Left cardiac atrium (tissue), 4 donors: ENCODE data around the gene DRD2. TPM values are rescaled to one million over a fixed set of nuclear protein-coding genes. Genes with fewer than 3 reads are reported as not detected.

Experiments
- ATAC-seq, 2 donors: fragments of 200-7000 bp; cut with Tn5 transposase; one replicate each; pipeline ENCODE4 v1.9.1; 2020; ENCODE audit warnings: mild to moderate bottlenecking in 2 of 2, moderate library complexity in 2 of 2
- DNase-seq: peaks from one replicate; pipeline ENCODE4 v3.0.0-alpha.2; 2020
- intact Hi-C, 2 donors: fragments of 100-400 bp; cut with DNase I; formaldehyde crosslinking; loops; one replicate each; pipeline versions ENCODE4 v1.14.1 to v1.15.1; 2022 to 2023
- microRNA-seq, 2 donors: library from miRNA; unstranded; fragments of <30 nt; microRNA quantifications; one replicate each; pipeline ENCODE4 v1.2.0, GENCODE V29; 2020
- total RNA-seq, 2 donors: library from RNA; stranded (reverse); fragmentation: NEBNext Ultra II Directional; extraction: Animal tissue kit (Norgen Biotek cat#: 25700); gene quantifications; one replicate each; pipeline ENCODE4 v1.2.1, GENCODE V29; 2021
- donor health status: DM: no; HTN: yes; CAD: no.
- donor health status: DM: no; HTN: yes; CAD: no; lungs with severe emphysema.
- donor health status: DM: yes; HTN: yes; CAD: no.
- donor health status: Dilated cardiomyopathy.

The DRD2 gene
- total RNA-seq, 2 donors from 2014 or later, result 0.37 TPM; not detected in 1

GRCh38 chr11:113385749-113386148, 89.4 kb downstream of the DRD2 start:
- intact Hi-C loops, result no loop called here
- no peak for ATAC-seq

GRCh38 chr11:113384551-113384950, 90.6 kb downstream of the DRD2 start:
- ATAC-seq (no peak), DNase-seq (no peak)
- intact Hi-C loops, result no loop called here

More at GRCh38 chr11:113385749-113386148, 89.4 kb downstream of the DRD2 start:
- no peak for DNase-seq

- DNase-seq, result no peak
- intact Hi-C loops, result no loop called here
- no peak for ATAC-seq
Observed at GRCh38 chr11:113382121-113382520, 93.1 kb downstream of the DRD2 start.

- no peak for DNase-seq
- intact Hi-C loops, result no loop called here
- no peak for ATAC-seq
Observed at GRCh38 chr11:113378692-113379091, 96.5 kb downstream of the DRD2 start.

DNA sequence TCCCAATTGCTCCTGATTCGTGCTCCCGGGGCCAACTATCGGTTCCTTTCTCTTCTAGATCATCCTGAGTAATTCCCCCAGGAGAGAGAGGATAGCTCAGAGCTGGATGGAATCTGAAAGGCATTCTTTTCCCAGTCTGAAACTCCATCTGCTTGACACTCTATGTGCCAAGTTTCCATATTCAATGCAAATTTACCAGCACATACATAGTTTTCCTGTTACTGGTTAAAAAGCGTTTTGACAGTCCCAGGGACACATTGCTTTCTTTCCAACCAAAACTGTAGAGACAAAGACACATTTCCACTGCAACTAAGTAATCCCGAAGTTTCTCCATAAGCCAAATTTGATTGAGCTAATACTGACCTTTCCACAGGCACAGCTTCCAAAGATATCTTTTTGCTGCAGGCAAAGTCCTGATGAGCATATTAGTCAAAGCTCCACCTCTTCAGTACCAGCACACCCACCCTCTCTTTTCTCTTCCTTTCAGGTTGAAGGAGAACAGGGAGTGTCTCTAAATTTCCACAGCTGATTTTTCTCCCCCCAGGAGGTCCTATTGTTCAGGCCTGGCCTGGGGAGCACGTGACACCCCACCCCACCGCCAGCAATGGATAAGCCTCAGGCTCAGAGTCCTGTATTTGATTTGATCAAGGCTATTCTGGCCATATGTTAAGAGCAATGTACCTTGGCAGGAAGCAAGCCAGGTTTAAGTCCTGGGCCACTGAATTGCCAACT, 97.4 kb downstream of the DRD2 start:
- ATAC-seq (no peak), DNase-seq (no peak)
- intact Hi-C loops, result no loop called here

DNA sequence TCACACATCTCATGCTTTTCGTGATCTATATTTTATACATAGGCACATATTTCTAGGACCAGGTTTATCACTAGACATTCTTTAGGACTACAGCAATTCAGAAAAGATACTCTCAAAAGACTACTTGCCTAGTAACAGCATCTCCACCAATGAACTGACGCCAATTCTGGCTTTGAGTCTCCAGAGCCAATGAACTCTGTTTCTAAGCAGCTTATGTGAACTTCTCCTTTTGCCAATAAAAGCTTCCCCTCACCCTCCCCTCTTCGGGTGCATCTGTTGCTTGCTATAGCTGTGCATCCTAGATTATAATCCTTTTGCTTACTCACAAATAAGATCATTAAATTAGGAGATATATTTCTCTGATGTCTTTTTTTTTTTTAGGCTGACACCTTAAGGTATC, 99.0 kb downstream of the DRD2 start:
- intact Hi-C loops, result no loop called here
- ATAC-seq (no peak), DNase-seq (no peak)

GRCh38 chr11:113375402-113375801, 99.8 kb downstream of the DRD2 start:
- DNase-seq, result no peak
- intact Hi-C loops, result no loop called here
- ATAC-seq, result no peak

DNA sequence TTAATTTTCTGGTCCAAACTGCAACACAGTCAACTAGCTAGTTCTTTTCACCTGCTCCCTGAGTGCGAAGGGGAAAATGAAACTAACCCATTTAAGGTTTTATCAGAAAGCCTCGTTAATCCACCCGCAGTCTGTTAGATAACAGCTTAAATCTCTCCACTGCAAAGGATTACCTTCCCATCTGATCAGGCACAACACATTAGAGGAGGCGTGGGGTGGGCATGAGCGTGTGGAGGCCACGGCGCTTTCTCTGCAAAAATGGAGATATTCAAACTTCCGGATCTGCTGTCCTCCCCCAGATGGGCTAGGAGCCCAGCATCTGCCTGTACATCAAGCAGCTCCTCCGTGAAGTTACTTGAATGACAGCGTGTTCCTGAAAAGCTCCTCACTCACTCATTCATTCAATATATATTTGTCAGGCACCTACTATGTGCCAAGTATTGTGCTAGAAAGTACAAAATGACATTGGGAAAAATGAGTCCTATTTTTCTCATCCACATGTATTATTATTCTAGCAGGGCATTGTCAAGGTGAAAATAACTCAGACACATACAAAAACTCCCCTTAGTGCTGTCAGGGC, 101.1 kb downstream of the DRD2 start:
- intact Hi-C loops, result no loop called here
- ATAC-seq (peak in 1 of 2 donors; percentile 63), DNase-seq (no peak)

DNA sequence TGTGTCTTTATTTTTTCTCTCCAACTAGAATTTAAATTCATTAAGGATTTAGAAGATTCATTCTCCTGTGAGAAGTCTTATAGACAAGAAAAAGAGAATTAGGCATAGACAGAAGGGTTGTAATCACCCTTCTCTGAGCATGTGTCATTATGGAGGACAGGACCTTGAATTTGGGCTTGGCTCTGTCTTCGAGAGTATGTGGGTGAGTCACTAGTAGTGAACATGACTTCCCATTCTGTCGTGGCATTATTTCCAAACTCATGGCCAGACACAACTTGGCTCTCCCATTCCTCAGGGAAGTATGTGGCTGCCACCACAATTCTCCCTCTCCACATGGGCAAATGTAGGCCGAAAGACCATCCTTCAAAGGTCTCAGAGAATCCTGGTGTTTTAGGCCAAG, 101.9 kb downstream of the DRD2 start:
- DNase-seq (no peak), ATAC-seq (peak in 1 of 2 donors; percentile 62)
- intact Hi-C loops, result no loop called here

GRCh38 chr11:113372309-113372708, 102.9 kb downstream of the DRD2 start:
- intact Hi-C loops, result no loop called here
- DNase-seq (no peak), ATAC-seq (no peak)

DNA sequence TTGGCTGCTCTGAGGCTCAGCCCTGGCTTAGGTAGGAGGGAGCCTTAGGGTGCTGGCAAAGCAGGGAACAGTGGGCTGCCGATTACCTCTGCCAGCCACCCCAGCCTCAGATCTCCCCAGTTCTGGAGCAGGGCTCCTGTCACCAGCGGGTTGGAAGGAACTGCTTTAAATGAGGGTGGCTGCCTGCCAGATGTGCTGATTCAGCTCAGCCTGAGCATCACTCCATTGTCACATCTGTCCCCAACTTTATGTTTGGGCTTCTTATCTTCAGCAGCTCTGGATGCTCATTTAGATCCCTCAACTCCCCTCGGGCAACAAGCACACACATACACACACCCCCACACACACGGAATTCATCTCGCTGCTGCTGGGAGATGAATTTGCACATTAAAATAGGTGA, 104.6 kb downstream of the DRD2 start:
- ATAC-seq (no peak), DNase-seq (no peak)
- intact Hi-C loops, result no loop called here

DNA sequence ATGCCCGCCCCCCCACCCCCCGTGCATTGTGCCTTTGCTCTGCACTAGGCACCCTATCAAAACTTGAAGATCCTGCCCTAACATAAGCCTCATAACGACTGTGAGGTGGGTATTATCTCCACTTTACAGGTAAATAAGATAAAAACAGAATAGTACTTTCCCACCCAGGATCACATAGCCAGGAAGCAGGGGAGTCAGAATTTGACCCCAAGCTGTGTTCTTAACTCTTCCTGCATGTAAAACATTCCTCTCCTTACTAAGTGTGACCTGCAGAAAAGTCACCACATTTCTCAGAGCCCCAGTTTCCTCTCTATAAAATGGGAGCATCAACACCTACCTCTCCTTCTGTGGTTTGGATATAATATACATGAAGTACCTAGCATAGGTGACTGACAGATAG, 105.8 kb downstream of the DRD2 start:
- ATAC-seq, result no peak
- intact Hi-C loops, result no loop called here
- no peak for DNase-seq

GRCh38 chr11:113365895-113366294, 109.3 kb downstream of the DRD2 start:
- intact Hi-C loops, result no loop called here

GRCh38 chr11:113363996-113364641, 111.1 kb downstream of the DRD2 start:
- no peak for ATAC-seq
- DNase-seq, result no peak
- intact Hi-C loops, result no loop called here

More at GRCh38 chr11:113365895-113366294, 109.3 kb downstream of the DRD2 start:
- ATAC-seq, result no peak
- DNase-seq, result no peak

DNA sequence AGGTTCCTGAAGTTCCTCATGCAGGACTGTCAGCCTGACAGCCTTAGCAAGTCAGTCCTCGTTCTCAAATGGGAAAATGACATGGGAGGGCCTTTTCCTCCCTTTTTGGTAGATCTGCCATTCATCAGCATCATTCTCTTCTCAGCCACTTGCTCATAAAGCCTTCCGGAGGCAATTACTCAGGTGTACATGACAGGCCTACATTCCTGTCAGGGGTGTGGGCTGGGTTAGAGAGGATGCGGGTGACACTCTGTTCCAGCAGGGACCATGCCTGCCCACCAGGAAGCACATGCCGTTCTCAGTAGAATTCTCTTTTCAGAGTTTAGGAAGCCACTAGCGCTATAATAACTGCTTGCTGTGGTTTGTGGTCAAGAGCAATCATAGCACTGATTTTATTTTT, 111.8 kb downstream of the DRD2 start:
- DNase-seq, result no peak
- intact Hi-C loops, result no loop called here
- ATAC-seq, result no peak

Small RNA genes lying within 50 kb of the gene (microRNA-seq; reads per million reads assigned to microRNA genes)
- 0 reads per million in 2 donors for gene MIR4301

Other genes with a start within 250 kb of the DRD2 start
- 1 to 10 TPM; 4.2 to 5.4 TPM for gene TTC12, start 160.8 kb downstream of the DRD2 start, total RNA-seq
- under 1 TPM in 1 of 2 donors, not detected in 1; 0.10 TPM for gene ANKK1, start 87.6 kb downstream of the DRD2 start, total RNA-seq
- 1 to 10 TPM in 1 of 2 donors, under 1 TPM in 1; 0.73 to 2.1 TPM for gene TMPRSS5, start 230.9 kb upstream of the DRD2 start, total RNA-seq